Measurements from ENCODE around the gene PHYHIPL. TPM values are rescaled to one million over a fixed set of nuclear protein-coding genes. Genes with fewer than 3 reads are reported as not detected.

PHYHIPL gene
- total RNA-seq, 1 donor from 2014 or later, result 0.17 TPM

DNA sequence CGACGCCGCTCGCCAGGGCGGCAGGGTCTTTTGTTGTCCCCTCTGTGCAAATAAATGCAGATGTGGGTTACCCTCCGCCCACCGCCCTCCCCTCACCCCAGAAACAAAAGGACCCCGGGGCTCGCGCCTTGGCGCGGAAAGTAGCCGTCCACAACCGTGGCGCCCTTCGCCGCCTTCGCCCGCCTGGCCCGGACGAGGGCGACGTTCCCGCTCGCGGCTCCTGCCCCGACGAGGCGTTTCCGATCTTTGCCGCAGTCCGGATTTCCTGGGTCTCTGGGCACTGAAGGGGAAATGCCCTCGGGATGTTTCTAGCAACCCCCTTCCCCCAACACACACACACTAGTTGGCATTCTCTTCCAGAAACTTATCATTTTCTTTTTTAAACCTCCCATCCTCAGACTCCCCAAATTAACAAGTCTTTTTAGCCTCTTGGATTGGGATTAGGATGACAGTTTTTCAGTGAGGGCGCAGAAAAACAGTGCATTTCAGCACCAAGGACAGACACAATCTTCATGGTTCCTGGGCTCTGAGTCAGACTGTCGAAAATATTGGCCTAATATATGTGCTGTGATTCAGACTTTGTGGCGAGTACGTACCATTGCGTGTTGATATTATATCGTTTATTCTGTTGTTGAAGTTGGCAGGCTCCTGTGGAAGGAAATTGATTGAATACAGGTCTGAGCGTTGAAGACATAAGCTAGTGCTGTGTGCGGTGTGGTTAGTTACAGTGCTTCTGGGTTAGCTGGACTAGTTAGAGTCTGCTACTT lies 771 bp downstream of the PHYHIPL start:
- H3K27me3 ChIP-seq (ENCODE audit: control insufficient read depth, insufficient read depth, low read length), result peaks cover 18% of the 10 kb centered on the region
- peak; percentile 25 for DNase-seq (ENCODE audit: low read depth)
- H3K4me3 ChIP-seq (ENCODE audit: low read depth, low read length), result no peak overlapping the region
- no peaks in the 10 kb centered on the region for H3K36me3 ChIP-seq (ENCODE audit: control insufficient read depth, insufficient read depth, low read length)
- TF ChIP-seq, protein P1, sequence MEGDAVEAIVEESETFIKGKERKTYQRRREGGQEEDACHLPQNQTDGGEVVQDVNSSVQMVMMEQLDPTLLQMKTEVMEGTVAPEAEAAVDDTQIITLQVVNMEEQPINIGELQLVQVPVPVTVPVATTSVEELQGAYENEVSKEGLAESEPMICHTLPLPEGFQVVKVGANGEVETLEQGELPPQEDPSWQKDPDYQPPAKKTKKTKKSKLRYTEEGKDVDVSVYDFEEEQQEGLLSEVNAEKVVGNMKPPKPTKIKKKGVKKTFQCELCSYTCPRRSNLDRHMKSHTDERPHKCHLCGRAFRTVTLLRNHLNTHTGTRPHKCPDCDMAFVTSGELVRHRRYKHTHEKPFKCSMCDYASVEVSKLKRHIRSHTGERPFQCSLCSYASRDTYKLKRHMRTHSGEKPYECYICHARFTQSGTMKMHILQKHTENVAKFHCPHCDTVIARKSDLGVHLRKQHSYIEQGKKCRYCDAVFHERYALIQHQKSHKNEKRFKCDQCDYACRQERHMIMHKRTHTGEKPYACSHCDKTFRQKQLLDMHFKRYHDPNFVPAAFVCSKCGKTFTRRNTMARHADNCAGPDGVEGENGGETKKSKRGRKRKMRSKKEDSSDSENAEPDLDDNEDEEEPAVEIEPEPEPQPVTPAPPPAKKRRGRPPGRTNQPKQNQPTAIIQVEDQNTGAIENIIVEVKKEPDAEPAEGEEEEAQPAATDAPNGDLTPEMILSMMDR (IDR thresholded peaks at IDR 0.05; ENCODE audit: insufficient read depth, low read length, poor library complexity, severe bottlenecking), result no peak

DNA sequence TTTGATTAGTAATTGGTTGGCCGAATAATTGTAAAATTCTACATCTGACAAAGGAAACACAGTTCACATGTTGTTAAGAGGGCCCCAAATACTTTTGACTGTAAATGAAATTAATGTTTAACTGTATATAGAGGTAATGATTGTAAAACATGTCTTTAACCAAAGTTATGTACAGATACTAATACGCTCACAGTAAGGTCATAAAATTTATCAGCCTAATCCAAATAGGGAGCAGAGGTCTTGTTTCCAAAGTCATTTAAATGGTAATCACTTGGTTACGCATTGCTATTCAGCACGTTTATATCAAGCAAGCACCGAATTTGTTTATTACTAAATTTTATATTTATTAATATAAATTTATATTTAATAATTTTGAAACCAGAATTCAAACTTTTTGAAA lies 1.4 kb downstream of the PHYHIPL start:
- Histone ChIP-seq H3K36me3 (ENCODE audit: control insufficient read depth, insufficient read depth, low read length) (no peaks in the 10 kb centered on the region), H3K4me3 (ENCODE audit: low read depth, low read length) (no peak overlapping the region), H3K27me3 (ENCODE audit: control insufficient read depth, insufficient read depth, low read length) (peaks cover 18% of the 10 kb centered on the region)
- no peak for DNase-seq (ENCODE audit: low read depth)
- TF ChIP-seq, protein P1 (IDR thresholded peaks at IDR 0.05; ENCODE audit: insufficient read depth, low read length, poor library complexity, severe bottlenecking), result no peak

DNA sequence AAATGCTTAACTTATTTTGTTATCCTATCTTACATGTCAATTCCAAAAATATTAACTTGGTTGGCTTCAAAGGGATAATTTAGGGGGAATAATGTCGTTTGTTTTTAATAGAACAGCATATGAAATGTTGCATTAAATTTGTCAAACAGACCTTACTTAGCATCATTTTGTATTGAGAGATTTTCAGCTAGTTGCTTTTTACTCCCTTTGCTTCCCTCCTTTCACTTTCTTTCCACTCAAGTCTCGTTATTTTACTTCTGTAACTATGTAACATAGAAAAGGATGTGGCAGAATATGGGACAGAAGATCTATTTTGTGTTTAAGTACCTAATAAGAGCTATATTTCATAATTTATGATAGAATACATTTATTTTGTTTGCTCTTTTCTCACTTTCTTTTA lies 2.6 kb downstream of the PHYHIPL start:
- Histone ChIP-seq H3K27me3 (ENCODE audit: control insufficient read depth, insufficient read depth, low read length) (peaks cover 18% of the 10 kb centered on the region), H3K36me3 (ENCODE audit: control insufficient read depth, insufficient read depth, low read length) (no peaks in the 10 kb centered on the region), H3K4me3 (ENCODE audit: low read depth, low read length) (no peak overlapping the region)
- DNase-seq (ENCODE audit: low read depth), result no peak
- TF ChIP-seq, protein P1 (IDR thresholded peaks at IDR 0.05; ENCODE audit: insufficient read depth, low read length, poor library complexity, severe bottlenecking), result no peak

DNA sequence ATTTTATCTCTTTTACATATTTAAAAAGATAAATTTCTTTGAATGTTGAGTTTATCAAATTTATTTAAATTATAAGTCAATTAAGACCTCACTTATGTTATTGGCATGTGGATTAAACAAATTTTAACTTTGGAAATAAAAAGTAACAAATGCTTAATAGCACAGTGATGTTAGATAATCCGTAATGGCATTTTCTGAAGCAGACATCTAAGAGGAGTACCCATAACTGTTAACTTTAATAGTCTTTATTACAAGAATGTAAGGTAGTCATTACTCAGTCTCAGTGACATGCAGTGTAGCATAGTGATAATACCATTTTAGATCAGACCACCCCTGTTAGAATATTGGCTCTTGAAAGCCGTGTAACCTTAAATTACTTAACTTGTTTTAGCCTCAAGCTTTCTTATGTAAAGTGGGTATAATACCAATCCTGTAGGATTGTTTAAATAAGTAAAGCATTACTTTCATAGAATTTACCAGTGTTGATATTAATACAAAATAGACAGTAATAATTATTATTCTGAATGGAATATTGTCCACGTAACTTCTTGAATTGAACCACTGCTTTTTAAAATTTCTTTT lies 4.3 kb downstream of the PHYHIPL start:
- no peak overlapping the region for H3K4me3 ChIP-seq (ENCODE audit: low read depth, low read length)
- no peak for DNase-seq (ENCODE audit: low read depth)
- H3K36me3 ChIP-seq (ENCODE audit: control insufficient read depth, insufficient read depth, low read length), result no peaks in the 10 kb centered on the region
- peaks cover 14% of the 10 kb centered on the region for H3K27me3 ChIP-seq (ENCODE audit: control insufficient read depth, insufficient read depth, low read length)
- TF ChIP-seq, protein P1 (IDR thresholded peaks at IDR 0.05; ENCODE audit: insufficient read depth, low read length, poor library complexity, severe bottlenecking), result no peak

DNA sequence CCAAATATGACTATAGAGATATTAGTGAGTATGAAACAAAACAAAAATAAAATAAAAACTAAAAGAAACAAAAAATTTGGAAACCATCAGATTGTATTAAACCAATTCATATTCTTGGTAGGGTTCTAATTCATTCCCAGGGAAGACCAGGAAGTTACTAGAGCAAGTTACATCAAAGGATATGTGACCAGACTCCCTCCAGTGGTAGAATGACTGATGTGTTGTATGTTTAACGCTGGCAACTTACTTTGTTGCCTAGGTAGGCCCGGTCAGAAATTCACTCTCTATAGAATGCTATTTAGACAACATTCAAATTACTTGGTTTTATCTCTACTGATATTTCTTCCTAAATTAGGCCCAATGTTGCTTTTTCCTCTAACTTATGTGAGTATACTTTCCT lies 5.2 kb downstream of the PHYHIPL start:
- H3K27me3 ChIP-seq (ENCODE audit: control insufficient read depth, insufficient read depth, low read length), result peaks cover 6% of the 10 kb centered on the region
- H3K4me3 ChIP-seq (ENCODE audit: low read depth, low read length), result no peak overlapping the region
- no peaks in the 10 kb centered on the region for H3K36me3 ChIP-seq (ENCODE audit: control insufficient read depth, insufficient read depth, low read length)
- TF ChIP-seq, protein P1 (IDR thresholded peaks at IDR 0.05; ENCODE audit: insufficient read depth, low read length, poor library complexity, severe bottlenecking), result peak; percentile 60
- DNase-seq (ENCODE audit: low read depth), result peak; percentile 34

All from kidney epithelial cell (primary cell).